IMR-90 (cell line): Measurements from ENCODE around the gene RPS19. TPM values are rescaled to one million over a fixed set of nuclear protein-coding genes. Genes with fewer than 3 reads are reported as not detected.

Experiments used
- ATAC-seq: fragments of 200-7000 bp; cut with Tn5 transposase; 2 replicates; pipeline ENCODE4 v1.9.1; 2020; ENCODE audit warnings: low read depth, mild to moderate bottlenecking, moderate library complexity
- BruUV-seq: library from RNA; stranded (reverse); fragments of 400-500 nt; replicated peaks from 2 replicates; lab custom pipeline; 2021; lab: Mats Ljungman, UMichigan
- CTCF ChIA-PET: fragments of 300-600 bp; formaldehyde crosslinking; extraction: SDS; loops from one replicate; lab custom pipeline; 2021; ENCODE audit warnings: antibody characterized with exemption; lab: Yijun Ruan, JAX
- POLR2A ChIA-PET: fragments of 300-600 bp; sonication (Branson Sonifier 250); formaldehyde crosslinking; loops from one replicate; lab custom pipeline; 2022; ENCODE audit warnings: antibody characterized with exemption; ENCODE audit not compliant: unreplicated experiment; lab: Charles Lee
- DNase-seq: peaks from one replicate; pipeline ENCODE4 v3.0.0; 2013
- H2AFZ ChIP-seq: replicated peaks from 2 replicates; pipeline ENCODE3; 2013; ENCODE audit warnings: low read length, mild to moderate bottlenecking; ENCODE audit not compliant: poor library complexity
- H2AK5ac ChIP-seq: 2 replicates; pipeline ENCODE4 v1.6.1; 2013; ENCODE audit warnings: low read depth, low read length, inconsistent platforms
- H2AK9ac ChIP-seq: replicated peaks from 2 replicates; pipeline ENCODE3; 2013; ENCODE audit warnings: mild to moderate bottlenecking, low read depth, low read length, moderate library complexity; ENCODE audit not compliant: poor library complexity
- H2BK120ac ChIP-seq: 2 replicates; pipeline ENCODE4 v1.6.1; 2013; ENCODE audit warnings: low read depth, low read length, inconsistent platforms
- H2BK15ac ChIP-seq: 3 replicates; pipeline ENCODE4 v1.6.1; 2013; ENCODE audit warnings: low read depth, low read length, inconsistent platforms
- H2BK20ac ChIP-seq: 2 replicates; pipeline ENCODE4 v1.6.1; 2013; ENCODE audit warnings: low read depth, mild to moderate bottlenecking, inconsistent platforms, low read length, moderate library complexity
- H2BK5ac ChIP-seq: 2 replicates; pipeline ENCODE4 v1.6.1; 2013; ENCODE audit warnings: mild to moderate bottlenecking, low read depth, low read length, inconsistent platforms; ENCODE audit not compliant: poor library complexity, severe bottlenecking
- H3K14ac ChIP-seq: replicated peaks from 2 replicates; pipeline ENCODE4 v1.6.1; 2013; ENCODE audit warnings: low read depth, low read length, inconsistent platforms
- H3K18ac ChIP-seq: 2 replicates; pipeline ENCODE4 v1.6.1; 2013; ENCODE audit warnings: low read depth, low read length, control low read depth
- H3K23ac ChIP-seq: 2 replicates; pipeline ENCODE4 v1.6.1; 2013; ENCODE audit warnings: low read depth, low read length, inconsistent platforms
- H3K27ac ChIP-seq: 2 replicates; pipeline ENCODE4 v1.5.1; 2013; ENCODE audit warnings: mild to moderate bottlenecking, control low read depth, low read length; ENCODE audit not compliant: insufficient read depth
- H3K27me3 ChIP-seq: 2 replicates; pipeline ENCODE4 v1.6.1; 2013; ENCODE audit warnings: low read length; ENCODE audit not compliant: control insufficient read depth, insufficient read depth
- H3K36me3 ChIP-seq: 2 replicates; pipeline ENCODE4 v1.6.1; 2013; ENCODE audit warnings: low read length, mixed read lengths; ENCODE audit not compliant: control insufficient read depth, insufficient read depth
- H3K4ac ChIP-seq: 2 replicates; pipeline ENCODE4 v1.6.1; 2013; ENCODE audit warnings: low read depth, low read length, inconsistent platforms
- H3K4me1 ChIP-seq: 2 replicates; pipeline ENCODE4 v1.6.1; 2013; ENCODE audit warnings: low read length, mixed read lengths; ENCODE audit not compliant: control insufficient read depth, insufficient read depth
- H3K4me2 ChIP-seq: 2 replicates; pipeline ENCODE4 v1.6.1; 2013; ENCODE audit warnings: low read depth, mild to moderate bottlenecking, control low read depth, low read length, moderate library complexity
- H3K4me3 ChIP-seq: 2 replicates; pipeline ENCODE4 v1.5.1; 2013; ENCODE audit warnings: low read depth, mild to moderate bottlenecking, control low read depth, low read length, moderate library complexity; ENCODE audit not compliant: insufficient read depth
- H3K56ac ChIP-seq: 2 replicates; pipeline ENCODE4 v1.6.1; 2013; ENCODE audit warnings: low read length, inconsistent platforms; ENCODE audit not compliant: insufficient read depth; ENCODE audit errors: extremely low read depth
- H3K79me1 ChIP-seq, 2 experiments: 2 replicates each; pipeline ENCODE4 v1.6.1; 2013; ENCODE audit warnings: low read length in 2 of 2, inconsistent platforms in 1 of 2, low read depth in 1 of 2
- H3K9ac ChIP-seq: 2 replicates; pipeline ENCODE4 v1.6.1; 2013; ENCODE audit warnings: low read depth, low read length, control low read depth
- H3K9me1 ChIP-seq: 2 replicates; pipeline ENCODE4 v1.6.1; 2013; ENCODE audit warnings: low read length, inconsistent platforms; ENCODE audit not compliant: insufficient read depth
- H3K9me3 ChIP-seq: 2 replicates; pipeline ENCODE4 v1.6.1; 2013; ENCODE audit warnings: low read length; ENCODE audit not compliant: control insufficient read depth, insufficient read depth
- H4K20me1 ChIP-seq: 2 replicates; pipeline ENCODE4 v1.6.1; 2013; ENCODE audit warnings: low read length, inconsistent platforms; ENCODE audit not compliant: insufficient read depth
- H4K5ac ChIP-seq: 2 replicates; pipeline ENCODE4 v1.6.1; 2013; ENCODE audit warnings: mild to moderate bottlenecking, low read depth, low read length, control low read depth
- H4K8ac ChIP-seq, 2 experiments: 2 replicates each; pipeline ENCODE4 v1.6.1; 2013; ENCODE audit warnings: low read depth in 2 of 2, low read length in 2 of 2, control low read depth in 1 of 2, inconsistent platforms in 1 of 2
- H4K91ac ChIP-seq: 2 replicates; pipeline ENCODE4 v1.6.1; 2013; ENCODE audit warnings: low read depth, low read length, inconsistent platforms; ENCODE audit not compliant: insufficient read depth
- BHLHE40 ChIP-seq: fragments of 150-350 bp; IDR thresholded peaks from 2 replicates; pipeline ENCODE4 v1.6.1; 2016; ENCODE audit warnings: mild to moderate bottlenecking, low read depth, low read length
- CEBPB ChIP-seq: IDR thresholded peaks from 2 replicates; pipeline ENCODE4 v1.6.1; 2012; ENCODE audit warnings: low read depth, low read length, improper control_type of control experiment
- CHD1 ChIP-seq: IDR thresholded peaks from 2 replicates; pipeline ENCODE4 v1.6.1; 2012; ENCODE audit warnings: low read depth, low read length, improper control_type of control experiment
- ELK1 ChIP-seq: fragments of 150-350 bp; IDR thresholded peaks from 2 replicates; pipeline ENCODE4 v1.6.1; 2016; ENCODE audit warnings: low read depth, mild to moderate bottlenecking, low read length, moderate library complexity, borderline replicate concordance
- FOS ChIP-seq: fragments of 150-350 bp; IDR thresholded peaks from 2 replicates; pipeline ENCODE4 v1.6.1; 2016; ENCODE audit warnings: low read depth, low read length
- MAFK ChIP-seq: IDR thresholded peaks from 2 replicates; pipeline ENCODE4 v1.6.1; 2012; ENCODE audit warnings: low read depth, low read length, improper control_type of control experiment
- MAZ ChIP-seq: IDR thresholded peaks from 2 replicates; pipeline ENCODE4 v1.6.1; 2012; ENCODE audit warnings: low read depth, mild to moderate bottlenecking, low read length, improper control_type of control experiment, moderate library complexity, borderline replicate concordance
- MXI1 ChIP-seq: IDR thresholded peaks from 2 replicates; pipeline ENCODE4 v1.6.1; 2012; ENCODE audit warnings: low read depth, mild to moderate bottlenecking, low read length, moderate library complexity, borderline replicate concordance
- NFE2L2 ChIP-seq: fragments of 150-350 bp; IDR thresholded peaks from 2 replicates; pipeline ENCODE4 v1.6.1; 2016; ENCODE audit warnings: low read depth, mild to moderate bottlenecking, low read length
- POLR2A ChIP-seq: IDR thresholded peaks from 2 replicates; pipeline ENCODE4 v1.6.1; 2012; ENCODE audit warnings: mild to moderate bottlenecking, low read depth, low read length
- RAD21 ChIP-seq: IDR thresholded peaks from 2 replicates; pipeline ENCODE4 v1.6.1; 2012; ENCODE audit warnings: low read length, improper control_type of control experiment
- RCOR1 ChIP-seq: IDR thresholded peaks from 2 replicates; pipeline ENCODE4 v1.6.1; 2012; ENCODE audit warnings: mild to moderate bottlenecking, low read length, improper control_type of control experiment; ENCODE audit not compliant: insufficient replicate concordance
- RFX5 ChIP-seq: IDR thresholded peaks from 2 replicates; pipeline ENCODE4 v1.8.0; 2012; ENCODE audit warnings: low read depth, mild to moderate bottlenecking, low read length, moderate library complexity
- SMC3 ChIP-seq: fragments of 150-350 bp; IDR thresholded peaks from 2 replicates; pipeline ENCODE4 v1.6.1; 2016; ENCODE audit warnings: low read depth, mild to moderate bottlenecking, antibody characterized with exemption, low read length, moderate library complexity
- USF2 ChIP-seq: fragments of 150-350 bp; IDR thresholded peaks from 2 replicates; pipeline ENCODE4 v1.6.1; 2017; ENCODE audit warnings: mild to moderate bottlenecking, antibody characterized with exemption, low read length, low read depth
- WGBS, 2 experiments: methylation state at CpG; one replicate each; pipeline versions ENCODE4 v1.1.5 to v1.1.7; 2013; ENCODE audit warnings: missing lambda C conversion rate in 2 of 2; ENCODE audit not compliant: insufficient read length in 1 of 2; ENCODE audit errors: extremely low coverage in 2 of 2; 5-methylcytosine and 5-hydroxymethylcytosine counted together
- dilution Hi-C: fragments of 300-500 bp; cut with HindIII; formaldehyde crosslinking; loops from one replicate; pipeline ENCODE4 v1.14.3; 2018; ENCODE audit warnings: low sequenced_read_pairs; ENCODE audit not compliant: unreplicated experiment
- in situ Hi-C: fragments of 300-500 bp; cut with MboI; formaldehyde crosslinking; loops from 3 replicates; pipeline ENCODE4 v1.14.3; 2019; ENCODE audit warnings: low sequenced_read_pairs, inconsistent platforms, mixed read lengths
- intact Hi-C: fragments of 100-400 bp; cut with micrococcal nuclease; formaldehyde crosslinking; loops from 2 replicates; pipeline ENCODE4 v1.10.0; 2022
- polyA plus RNA-seq, 3 experiments: library from polyadenylated mRNA; depleted of rRNA; stranded (reverse); fragments of >200 nt; gene quantifications; 2 replicates each; pipeline ENCODE4 v1.2.3, GENCODE V29; 2012; ENCODE audit warnings: low replicate concordance in 1 of 3
- total RNA-seq: library from RNA; depleted of rRNA; stranded (reverse); fragments of >200 nt; gene quantifications from 2 replicates; pipeline ENCODE4 v1.2.3, GENCODE V29; 2012

RPS19 gene
- total and polyA plus RNA-seq, 2 of the 4 experiments (the other 2 are of a cell fraction) = 230 to 3,988 TPM

GRCh38 chr19:41911889-41912731 is 52.1 kb downstream of the RPS19 start:
- Histone ChIP-seq H2AK9ac (no peak overlapping the region), H2BK120ac (no peak overlapping the region), H3K9me3 (no peaks in the 10 kb centered on the region), H3K4me1 (0 out of 2 replicates have a peak, but pooled peaks cover 2% of the 10 kb centered on the region), H3K56ac (no peak overlapping the region), H3K9ac (no peak overlapping the region), H2BK15ac (no peak overlapping the region), H3K27ac (no peak overlapping the region), H3K4me2 (no peak overlapping the region), H4K8ac (no peak overlapping the region), H2AK5ac (no peak overlapping the region), H3K18ac (no peak overlapping the region), H3K4me3 (no peak overlapping the region), H4K5ac (no peak overlapping the region), H3K4ac (no peak overlapping the region), H3K36me3 (peaks cover under 1% of the 10 kb centered on the region), H3K23ac (peak overlapping the region; percentile 42), H3K14ac (no peak overlapping the region), H2BK5ac (no peak overlapping the region), H2BK20ac (no peak overlapping the region), H3K27me3 (peaks cover 57% of the 10 kb centered on the region), H4K20me1 (peaks cover 28% of the 10 kb centered on the region), H2AFZ (peak overlapping the region; percentile 21), H3K79me1 (no peaks in the 10 kb centered on the region), H3K9me1 (no peaks in the 10 kb centered on the region; the same call in 1 of the 2 replicates), H4K91ac (no peak overlapping the region)
- 7% methylated on average over 16 of the region's 29 CpGs; no CpG with 5 or more reads in 1 of the 2 experiments for WGBS, 2 experiments
- dilution Hi-C loops (no loop called here), in situ Hi-C loops (no loop called here), intact Hi-C loops (no loop called here)
- DNase-seq = no peak
- ATAC-seq = no peak
- ChIA-PET CTCF (no interaction called here), POLR2A (no interaction called here)
- no TSS peak for BruUV-seq
- TF ChIP-seq MXI1 = no peak
- TF ChIP-seq RCOR1 = no peak
- no peak for TF ChIP-seq RFX5
- no peak for TF ChIP-seq CEBPB
- TF ChIP-seq NFE2L2 = no peak
- TF ChIP-seq SMC3 = no peak
- TF ChIP-seq MAFK = no peak
- no peak for TF ChIP-seq MAZ
- no peak for TF ChIP-seq POLR2A
- no peak for TF ChIP-seq CHD1
- TF ChIP-seq BHLHE40 = no peak
- TF ChIP-seq RAD21 = no peak
- no peak for TF ChIP-seq ELK1
- no peak for TF ChIP-seq USF2
- no peak for TF ChIP-seq FOS
